22Rv1 (cell line): ENCODE data around the gene USP2.

ENCODE experiments used
- H3K27ac ChIP-seq: fragments of 450-650 bp; 2 replicates; pipeline ENCODE4 v1.5.1; 2017
- ZFX ChIP-seq: fragments of 450-650 bp; IDR thresholded peaks from 2 replicates; pipeline ENCODE4 v1.6.1; 2017; ENCODE audit warnings: antibody characterized with exemption, borderline replicate concordance
- TF ChIP-seq, protein P1 (sequence below): fragments of 450-650 bp; IDR thresholded peaks from 2 replicates; pipeline ENCODE4 v1.5.1; 2017; ENCODE audit warnings: mild to moderate bottlenecking

Gene USP2

DNA sequence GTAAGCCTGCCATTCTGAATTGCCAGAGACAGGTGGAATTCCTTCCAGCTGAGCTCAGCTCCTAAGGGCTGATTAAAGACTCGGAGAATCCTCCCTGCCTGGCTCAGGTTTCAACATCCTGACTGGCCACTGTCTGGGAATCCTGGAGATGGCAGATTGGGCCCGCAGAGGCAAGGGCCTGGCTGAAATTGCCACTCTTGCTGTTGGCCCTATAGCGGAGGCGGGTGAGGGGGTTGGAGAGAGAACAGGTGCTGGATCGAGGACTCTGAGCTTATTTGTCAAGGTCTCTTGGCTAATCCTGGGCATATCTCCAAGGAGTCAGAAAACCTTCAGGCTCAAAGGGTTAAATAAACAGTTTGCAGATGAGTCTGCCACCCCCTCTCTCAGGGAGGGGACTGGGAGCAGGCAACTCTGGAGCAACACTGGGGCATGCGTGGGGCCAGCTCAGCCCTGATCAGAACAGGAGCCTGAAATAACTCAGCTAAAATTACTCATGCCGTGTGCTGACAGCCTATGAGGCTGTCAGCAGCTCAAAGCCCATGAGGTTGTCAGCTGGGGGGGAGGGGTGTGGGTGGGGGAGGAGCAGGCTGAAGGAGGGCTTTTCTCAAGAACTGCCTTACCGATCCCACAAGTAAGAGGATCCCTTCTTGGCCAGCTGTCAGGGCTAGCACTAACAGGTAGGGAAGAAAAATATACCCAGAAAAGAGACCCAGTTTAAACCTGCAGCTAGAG, 20.3 kb downstream of the USP2 start:
- TF ChIP-seq, protein P1, sequence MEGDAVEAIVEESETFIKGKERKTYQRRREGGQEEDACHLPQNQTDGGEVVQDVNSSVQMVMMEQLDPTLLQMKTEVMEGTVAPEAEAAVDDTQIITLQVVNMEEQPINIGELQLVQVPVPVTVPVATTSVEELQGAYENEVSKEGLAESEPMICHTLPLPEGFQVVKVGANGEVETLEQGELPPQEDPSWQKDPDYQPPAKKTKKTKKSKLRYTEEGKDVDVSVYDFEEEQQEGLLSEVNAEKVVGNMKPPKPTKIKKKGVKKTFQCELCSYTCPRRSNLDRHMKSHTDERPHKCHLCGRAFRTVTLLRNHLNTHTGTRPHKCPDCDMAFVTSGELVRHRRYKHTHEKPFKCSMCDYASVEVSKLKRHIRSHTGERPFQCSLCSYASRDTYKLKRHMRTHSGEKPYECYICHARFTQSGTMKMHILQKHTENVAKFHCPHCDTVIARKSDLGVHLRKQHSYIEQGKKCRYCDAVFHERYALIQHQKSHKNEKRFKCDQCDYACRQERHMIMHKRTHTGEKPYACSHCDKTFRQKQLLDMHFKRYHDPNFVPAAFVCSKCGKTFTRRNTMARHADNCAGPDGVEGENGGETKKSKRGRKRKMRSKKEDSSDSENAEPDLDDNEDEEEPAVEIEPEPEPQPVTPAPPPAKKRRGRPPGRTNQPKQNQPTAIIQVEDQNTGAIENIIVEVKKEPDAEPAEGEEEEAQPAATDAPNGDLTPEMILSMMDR = no peak
- no peak for TF ChIP-seq ZFX
- peak overlapping the region; percentile 82 for H3K27ac ChIP-seq

DNA sequence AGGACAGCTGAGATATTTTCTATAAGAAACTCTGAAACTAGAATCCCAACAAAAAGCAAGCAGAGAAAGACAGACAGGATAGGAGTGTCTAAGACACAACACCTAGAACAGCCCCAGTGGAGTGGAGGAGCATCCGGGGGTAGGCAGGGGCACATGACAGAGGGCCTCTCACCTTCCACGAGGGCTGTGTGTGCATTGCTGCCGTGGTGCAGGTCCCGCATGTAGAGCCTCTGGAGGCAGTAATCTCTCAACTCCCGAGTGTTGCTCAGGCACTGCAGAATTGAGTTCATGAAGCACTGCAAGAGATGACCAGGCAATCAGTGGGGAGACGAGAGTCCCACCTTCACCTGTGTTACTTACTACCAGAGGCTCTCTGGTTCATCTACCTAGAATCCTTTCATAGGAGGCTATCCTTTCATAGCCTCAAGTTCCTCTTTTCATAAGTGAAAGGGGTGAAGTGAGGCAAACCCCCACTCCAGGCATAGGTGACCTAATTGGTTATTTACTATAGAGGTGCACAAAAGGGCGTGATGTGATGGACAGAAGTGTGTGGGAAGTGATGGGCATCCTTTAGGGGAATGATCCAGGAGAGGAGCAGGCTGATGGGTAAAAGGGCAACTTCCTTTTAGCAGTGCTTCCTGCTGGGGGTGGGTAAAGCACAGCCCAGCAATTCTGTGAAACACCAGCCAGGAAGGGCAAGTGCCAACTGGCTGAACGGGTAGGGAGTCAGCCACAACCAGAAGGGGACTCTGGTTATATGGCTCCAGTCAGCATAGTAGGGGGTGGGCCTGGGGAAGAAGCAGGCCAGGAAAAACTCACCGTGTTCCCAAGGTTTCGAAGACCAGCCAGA, 21.9 kb downstream of the USP2 start:
- H3K27ac ChIP-seq = peak overlapping the region; percentile 82; the same call in 1 of the 2 replicates
- TF ChIP-seq, protein P1 = no peak
- TF ChIP-seq ZFX = no peak

DNA sequence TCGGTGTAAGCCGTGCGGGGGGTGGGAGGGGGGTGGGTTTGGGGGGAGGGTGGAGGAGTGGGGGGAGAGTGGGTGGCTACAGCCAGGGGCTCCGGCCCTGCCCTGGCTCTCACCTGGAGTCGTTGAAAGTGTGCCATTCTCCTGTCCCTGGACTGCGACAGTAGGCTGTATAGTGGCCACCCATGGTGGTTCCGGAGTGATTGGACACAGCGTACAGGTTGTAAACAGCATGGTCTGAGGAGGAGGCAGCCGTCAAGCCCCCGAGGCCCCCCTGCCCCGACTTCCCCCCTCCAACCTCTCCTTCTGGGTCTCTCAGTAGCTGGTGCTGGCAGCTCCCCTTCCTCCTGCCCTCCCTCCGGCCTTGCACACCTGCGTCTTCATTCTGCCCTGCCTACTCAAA, 24.4 kb downstream of the USP2 start:
- no peak overlapping the region for H3K27ac ChIP-seq
- no peak for TF ChIP-seq ZFX
- TF ChIP-seq, protein P1 = no peak

DNA sequence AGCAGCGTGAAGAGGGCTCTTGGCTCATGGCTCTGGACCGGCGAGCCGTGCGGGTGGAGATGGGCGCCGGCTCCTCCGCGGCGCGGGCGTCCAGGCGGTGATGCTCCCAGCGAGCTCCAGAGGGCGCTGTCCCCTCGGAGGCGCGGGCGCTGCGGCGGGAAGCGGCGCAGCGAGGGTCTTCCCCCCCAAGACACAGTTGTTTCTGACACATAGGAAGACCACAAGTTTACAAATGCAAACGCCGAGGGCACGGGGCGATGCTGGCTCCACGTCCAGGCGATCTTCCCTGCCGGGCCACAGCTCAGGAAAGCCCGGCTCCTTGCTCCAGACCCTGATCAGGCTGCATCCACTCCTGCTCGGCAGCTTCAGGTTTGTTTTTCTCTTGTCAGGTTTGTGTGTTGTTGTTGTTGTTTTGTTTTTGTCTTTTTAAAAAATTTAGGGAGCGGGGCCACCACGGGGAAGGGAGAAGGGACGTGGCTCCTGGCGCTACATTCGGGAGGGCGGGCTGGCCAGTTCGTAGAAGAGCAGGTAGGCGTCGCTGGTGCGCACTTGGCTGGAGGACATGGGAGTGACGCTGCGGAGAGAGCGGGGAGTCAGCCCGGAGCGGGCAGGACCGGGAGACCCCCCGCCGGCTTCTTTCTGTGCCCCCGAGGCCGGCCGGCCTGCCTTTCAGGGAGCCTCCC, 25.0 kb downstream of the USP2 start:
- H3K27ac ChIP-seq = peak overlapping the region; percentile 70
- no peak for TF ChIP-seq ZFX
- TF ChIP-seq, protein P1 = peak; percentile 93

DNA sequence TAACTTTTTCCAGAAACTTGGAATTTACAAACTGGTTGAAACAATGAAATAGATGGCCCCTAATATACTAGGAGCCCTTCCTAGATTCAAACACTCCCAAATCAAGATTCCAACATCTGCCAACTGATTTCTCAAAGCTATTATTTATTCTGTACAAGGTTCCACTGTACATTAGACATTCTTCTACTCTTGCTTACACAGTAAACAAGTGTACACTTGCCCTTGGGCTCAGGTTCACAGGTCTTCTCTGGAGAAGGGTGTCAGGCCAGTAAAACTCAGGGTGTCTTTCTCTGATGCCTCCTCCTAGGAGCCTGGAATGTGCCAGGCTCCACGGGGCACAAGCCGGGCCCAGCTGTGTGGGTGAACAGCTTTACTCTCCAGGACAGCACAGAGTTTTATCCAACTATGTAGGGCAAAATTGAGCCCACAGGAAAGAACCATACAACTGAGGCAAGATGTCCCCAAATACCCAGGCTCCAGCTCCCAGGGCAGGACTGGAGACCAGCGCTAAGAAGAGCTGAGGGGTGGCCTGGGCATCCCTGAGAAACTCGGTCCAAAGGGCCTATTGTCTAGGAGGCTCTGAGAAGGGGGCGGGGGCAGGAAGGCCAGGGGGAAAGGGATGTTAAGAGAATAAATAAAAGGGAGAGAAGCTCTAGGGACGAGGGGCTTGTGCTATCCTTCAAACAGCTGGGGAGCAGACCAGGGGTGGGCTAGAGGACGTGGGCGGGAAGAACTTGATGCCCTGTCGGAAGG, 26.2 kb downstream of the USP2 start:
- H3K27ac ChIP-seq = peak overlapping the region; percentile 31
- TF ChIP-seq ZFX = no peak
- TF ChIP-seq, protein P1 = no peak

DNA sequence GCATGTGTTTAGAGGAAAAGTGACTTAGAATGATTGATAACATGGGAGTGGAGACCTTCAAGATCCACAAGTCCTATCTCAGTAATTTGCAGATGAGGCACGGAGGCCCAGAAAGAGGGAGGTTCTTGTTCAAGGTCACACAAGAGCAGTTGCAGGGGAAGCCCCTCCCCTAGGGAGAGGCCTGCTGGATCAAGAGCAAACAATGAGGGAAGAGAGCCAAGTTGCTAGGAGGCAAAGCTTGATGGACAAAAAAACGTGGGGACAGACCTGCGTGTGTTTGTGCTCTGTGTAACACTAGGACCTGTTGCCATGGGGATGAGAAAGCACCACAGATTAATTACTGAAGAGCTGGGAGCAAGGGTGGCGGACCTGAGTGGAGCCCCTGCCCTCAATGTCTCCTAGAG, 28.6 kb downstream of the USP2 start:
- TF ChIP-seq ZFX = no peak
- TF ChIP-seq, protein P1 = no peak
- peak overlapping the region; percentile 30; the same call in 1 of the 2 replicates for H3K27ac ChIP-seq
